ENCODE measurements around the gene MDH2.

- no peak for TF ChIP-seq CTCF (IDR thresholded peaks at IDR 0.05)
- TF ChIP-seq POLR2A (IDR thresholded peaks at IDR 0.05): no peak
These were observed 45.1 kb upstream of the MDH2 start for GRCh38 chr7:76002822-76003221.
